GM18498 (cell line): Measurements from ENCODE around the gene ELP5.
A peak's percentile ranks its signal among the peaks of the same experiment; 100 is the strongest.

ENCODE experiments used
- ATAC-seq: cut with Tn5 transposase; IDR thresholded peaks from one replicate; pipeline ENCODE4 v1.9.1; 2021; ENCODE audit warnings: mild to moderate bottlenecking, moderate library complexity; ENCODE audit not compliant: unreplicated experiment

Gene ELP5

GRCh38 chr17:7282752-7283321, 30.8 kb downstream of the ELP5 start:
- no peak for ATAC-seq

DNA sequence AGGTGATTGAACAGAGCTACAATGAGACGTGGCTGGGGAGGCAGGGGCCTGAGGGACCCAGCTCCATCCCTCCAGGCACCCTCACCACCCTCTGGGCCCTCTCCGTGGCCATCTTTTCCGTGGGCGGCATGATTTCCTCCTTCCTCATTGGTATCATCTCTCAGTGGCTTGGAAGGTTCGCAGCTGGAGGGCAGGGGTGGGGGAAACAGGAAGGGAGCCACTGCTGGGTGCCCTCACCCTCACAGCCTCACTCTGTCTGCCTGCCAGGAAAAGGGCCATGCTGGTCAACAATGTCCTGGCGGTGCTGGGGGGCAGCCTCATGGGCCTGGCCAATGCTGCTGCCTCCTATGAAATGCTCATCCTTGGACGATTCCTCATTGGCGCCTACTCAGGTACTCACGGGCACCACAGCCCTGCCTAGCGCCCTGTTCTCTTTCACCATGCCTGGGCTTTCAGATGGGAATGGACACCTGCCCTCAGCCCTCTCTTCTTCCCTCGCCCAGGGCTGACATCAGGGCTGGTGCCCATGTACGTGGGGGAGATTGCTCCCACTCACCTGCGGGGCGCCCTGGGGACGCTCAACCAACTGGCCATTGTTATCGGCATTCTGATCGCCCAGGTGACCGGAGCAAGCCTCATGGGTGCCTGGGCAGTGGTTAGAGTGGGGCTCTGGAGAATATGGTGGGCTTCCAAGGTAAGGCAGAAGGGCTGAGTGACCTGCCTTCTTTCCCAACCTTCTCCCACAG, 31.6 kb downstream of the ELP5 start:
- no peak for ATAC-seq

- no peak for ATAC-seq
Observed at GRCh38 chr17:7284911-7285310, 32.9 kb downstream of the ELP5 start.

- no peak for ATAC-seq
Observed at GRCh38 chr17:7285679-7286078, 33.7 kb downstream of the ELP5 start.

DNA sequence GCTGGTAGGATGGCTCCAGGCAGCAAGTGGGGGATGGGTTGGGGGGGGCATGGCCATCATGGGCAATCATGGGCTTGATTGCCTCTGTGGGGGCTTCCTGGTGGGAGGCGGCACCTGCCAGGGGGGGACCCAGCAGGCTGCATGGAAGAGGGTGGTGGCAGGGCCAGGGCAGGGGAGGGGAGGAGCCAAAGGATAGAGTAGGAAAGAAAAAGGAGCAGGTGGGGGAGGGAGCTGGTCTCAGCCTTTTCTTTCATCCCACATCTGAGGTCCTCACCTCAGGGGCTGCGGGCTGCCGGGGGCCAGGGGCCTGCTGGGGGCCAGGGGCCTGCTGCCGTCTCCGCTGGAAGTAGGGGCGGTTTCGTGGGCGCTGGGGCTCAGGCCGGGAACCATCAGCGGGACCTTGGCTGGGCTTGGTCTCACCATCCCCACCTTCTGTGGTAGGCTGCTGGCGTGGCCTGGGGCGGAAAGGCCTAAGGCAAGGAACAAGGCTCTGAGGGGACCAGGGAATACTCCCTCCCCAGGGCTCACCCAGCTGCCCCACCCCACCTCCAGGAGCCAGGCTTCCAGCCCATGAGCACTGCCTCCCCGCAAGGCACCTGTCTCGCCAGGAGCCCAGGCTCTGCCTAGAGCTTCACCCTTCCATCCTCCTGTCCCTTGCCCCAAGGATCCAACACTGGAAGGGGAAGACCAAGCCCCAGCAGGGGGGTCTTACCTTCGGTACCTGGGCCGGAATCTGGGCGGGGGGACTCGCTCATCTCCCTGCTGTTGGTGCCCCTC, 37.4 kb downstream of the ELP5 start:
- no peak for ATAC-seq

DNA sequence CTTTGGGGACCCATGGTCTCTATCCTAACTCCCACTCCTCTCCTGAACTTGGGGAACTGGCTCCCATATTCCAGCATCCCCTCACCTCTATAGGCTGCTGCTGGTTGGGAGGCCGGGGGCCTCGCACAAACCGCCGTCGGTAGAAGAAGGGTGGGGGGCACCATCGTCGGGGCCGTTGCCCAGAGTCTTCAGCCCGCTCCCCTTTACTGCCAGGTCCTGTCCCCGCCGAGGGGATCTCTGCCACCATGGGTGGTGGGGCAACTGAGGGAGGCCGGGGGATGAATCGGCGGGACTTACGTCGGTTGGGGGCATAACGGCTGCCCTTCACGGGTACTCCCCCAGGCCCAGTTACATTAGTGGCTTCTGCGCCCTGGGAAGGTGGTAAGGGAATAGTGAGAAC, 38.2 kb downstream of the ELP5 start:
- no peak for ATAC-seq

DNA sequence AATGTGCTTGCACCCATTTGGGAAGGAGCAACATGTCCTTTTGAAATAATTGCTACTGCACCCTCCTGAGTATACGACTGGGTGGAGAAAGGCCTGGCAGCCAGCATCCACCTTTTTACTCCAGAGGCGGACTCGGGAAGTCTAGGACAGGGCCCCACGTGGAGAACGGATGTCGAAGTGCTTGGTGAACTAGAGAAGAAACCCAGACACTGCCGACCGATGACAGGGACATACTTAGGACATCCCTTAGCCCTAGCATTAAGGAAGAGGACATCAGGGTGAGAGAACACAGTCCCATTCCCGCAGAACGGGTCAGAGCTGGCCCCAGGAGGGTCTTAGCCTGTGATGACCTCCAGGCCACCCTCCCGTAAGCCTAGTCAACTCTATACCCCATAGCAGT, 38.7 kb downstream of the ELP5 start:
- ATAC-seq: no peak

GRCh38 chr17:7292194-7292593, 40.2 kb downstream of the ELP5 start:
- ATAC-seq: no peak

GRCh38 chr17:7292729-7293128, 40.7 kb downstream of the ELP5 start:
- ATAC-seq: no peak

- ATAC-seq: no peak
Observed at GRCh38 chr17:7293159-7293558, 41.1 kb downstream of the ELP5 start.

GRCh38 chr17:7293816-7294613, 42.0 kb downstream of the ELP5 start:
- no peak for ATAC-seq

- ATAC-seq: no peak
Observed at GRCh38 chr17:7294614-7295153, 42.7 kb downstream of the ELP5 start, which contains the start of gene YBX2. Gene YBX2 (minus strand): TSS chr17:7294639. CDS start chr17:7294500, 139 bp downstream.

DNA sequence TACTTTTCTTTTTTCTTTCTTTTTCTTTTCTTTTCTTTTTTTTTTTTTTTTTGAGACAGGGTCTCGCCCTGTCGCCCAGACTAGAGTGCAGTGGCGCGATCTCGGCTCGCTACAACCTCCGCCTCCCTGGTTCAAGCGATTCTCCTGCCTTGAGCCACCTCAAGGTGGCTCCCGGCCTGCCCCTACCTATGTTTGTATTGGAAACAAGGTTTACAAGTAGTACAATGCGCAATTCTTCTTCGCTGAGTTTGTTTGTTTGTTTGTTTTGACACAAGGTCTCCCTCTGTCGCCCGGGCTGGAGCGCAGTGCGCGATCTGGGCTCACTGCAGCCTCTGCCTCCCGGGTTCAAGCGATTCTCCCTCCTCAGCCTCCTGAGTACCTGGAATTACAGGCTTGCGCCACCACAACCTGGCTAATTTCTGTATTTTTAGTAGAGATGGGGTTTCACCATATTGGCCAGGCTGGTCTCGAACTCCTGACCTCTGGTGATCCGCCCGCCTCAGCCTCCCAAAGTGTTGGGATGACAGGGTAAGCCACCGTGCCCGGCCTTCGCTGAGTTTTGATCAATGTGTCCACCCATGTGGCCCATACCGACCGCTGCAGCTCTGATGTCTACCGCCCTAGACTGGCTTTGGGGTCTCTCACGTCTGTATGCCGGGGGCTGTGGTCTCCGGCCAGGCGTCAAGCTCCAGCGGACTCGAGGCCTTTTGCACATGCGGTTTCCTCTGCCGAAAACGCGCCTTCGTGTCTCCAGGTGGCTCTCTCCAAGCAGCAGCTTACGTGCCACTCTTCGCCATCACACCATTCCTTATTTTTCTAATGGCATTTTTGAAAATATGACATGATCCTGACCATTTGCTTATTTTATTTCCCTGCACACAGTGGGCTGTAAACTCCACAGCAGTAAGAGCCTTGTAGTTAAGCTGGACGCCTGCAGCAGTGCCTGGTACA, 43.5 kb downstream of the ELP5 start:
- ATAC-seq: no peak

GRCh38 chr17:7296189-7296861, 44.3 kb downstream of the ELP5 start:
- no peak for ATAC-seq

- no peak for ATAC-seq
Observed at GRCh38 chr17:7304179-7304578, 52.2 kb downstream of the ELP5 start.

GRCh38 chr17:7306911-7307685, 55.1 kb downstream of the ELP5 start, which contains the start of gene EIF5A:
Gene EIF5A (plus strand): TSS chr17:7307628. CDS start chr17:7309636, 2,008 bp downstream.
- peak; percentile 78 for ATAC-seq

GRCh38 chr17:7307686-7308624, 55.9 kb downstream of the ELP5 start:
- peak; percentile 0 for ATAC-seq
